HG03060 (cell line): Measurements from ENCODE around the gene C18orf63.

Experiments
- ATAC-seq: cut with Tn5 transposase; IDR thresholded peaks from one replicate; pipeline ENCODE4 v1.9.1; 2021; ENCODE audit warnings: low read depth, moderate number of reproducible peaks; ENCODE audit not compliant: unreplicated experiment

Gene C18orf63

GRCh38 chr18:74370115-74370514 is 54.5 kb downstream of the C18orf63 start:
- no peak for ATAC-seq

GRCh38 chr18:74373428-74373827 is 57.8 kb downstream of the C18orf63 start:
- ATAC-seq = no peak

- ATAC-seq = no peak
These were observed 60.4 kb downstream of the C18orf63 start for GRCh38 chr18:74375999-74376398.

GRCh38 chr18:74376523-74376922 is 60.9 kb downstream of the C18orf63 start:
- no peak for ATAC-seq

GRCh38 chr18:74377776-74378175 is 62.1 kb downstream of the C18orf63 start:
- no peak for ATAC-seq

GRCh38 chr18:74378179-74378682 is 62.6 kb downstream of the C18orf63 start:
- ATAC-seq = no peak

- no peak for ATAC-seq
These were observed 65.3 kb downstream of the C18orf63 start for GRCh38 chr18:74380916-74381315.

GRCh38 chr18:74381621-74382295 is 66.1 kb downstream of the C18orf63 start:
- ATAC-seq = no peak

GRCh38 chr18:74382481-74383017 is 66.9 kb downstream of the C18orf63 start:
- no peak for ATAC-seq

- ATAC-seq = no peak
These were observed 71.7 kb downstream of the C18orf63 start for GRCh38 chr18:74387383-74387782.

GRCh38 chr18:74388227-74388626 is 72.6 kb downstream of the C18orf63 start:
- ATAC-seq = no peak

GRCh38 chr18:74389171-74389927 is 73.7 kb downstream of the C18orf63 start:
- ATAC-seq = no peak

GRCh38 chr18:74389991-74390390 is 74.4 kb downstream of the C18orf63 start:
- ATAC-seq = no peak

- no peak for ATAC-seq
These were observed 75.3 kb downstream of the C18orf63 start for GRCh38 chr18:74390900-74391299.

GRCh38 chr18:74392323-74392722 is 76.7 kb downstream of the C18orf63 start:
- ATAC-seq = no peak

- ATAC-seq = no peak
These were observed 79.4 kb downstream of the C18orf63 start for GRCh38 chr18:74395006-74395405.

GRCh38 chr18:74395648-74396154 is 80.1 kb downstream of the C18orf63 start:
- no peak for ATAC-seq

- ATAC-seq = no peak
These were observed 80.8 kb downstream of the C18orf63 start for GRCh38 chr18:74396171-74397169.

- no peak for ATAC-seq
These were observed 81.9 kb downstream of the C18orf63 start for GRCh38 chr18:74397572-74397971.
